A549 (cell line): Measurements from ENCODE around the gene TNPO2. TPM values are rescaled to one million over a fixed set of nuclear protein-coding genes. Genes with fewer than 3 reads are reported as not detected.

ENCODE experiments used
- ATAC-seq, 2 experiments: fragments of 200-7000 bp in 1 of 2; fragments of >200 bp in 1 of 2; cut with Nextera tagmentation in 1 of 2; cut with Tn5 transposase in 1 of 2; 3 replicates each; pipeline versions ENCODE4 v1.8.0 to v1.9.1; 2018 to 2020; ENCODE audit warnings: mild to moderate bottlenecking in 1 of 2, moderate library complexity in 1 of 2
- CTCF ChIA-PET: fragments of 300-600 bp; sonication (Branson Sonifier 250); formaldehyde crosslinking; extraction: SDS; loops from one replicate; lab custom pipeline; 2021; ENCODE audit warnings: antibody characterized with exemption, inconsistent platforms; lab: Yijun Ruan, JAX
- POLR2A ChIA-PET: fragments of 350-600 bp; formaldehyde crosslinking; extraction: SDS; loops from one replicate; lab custom pipeline; 2021; ENCODE audit warnings: antibody characterized with exemption, inconsistent platforms; lab: Yijun Ruan, JAX
- DNase-seq, 2 experiments: peaks; one replicate each; pipeline versions ENCODE4 v3.0.0 to v3.0.0-alpha.2; 2011 to 2016; ENCODE audit warnings: low read depth in 1 of 2, low spot score in 1 of 2
- FAIRE-seq: peaks from 2 replicates; lab custom pipeline; 2011; peaks lifted over from hg19 to GRCh38; lab: Jason Lieb, UNC
- H3K27ac ChIP-seq, 2 experiments: fragments of >200 bp; sonication (Bioruptor Twin); formaldehyde crosslinking; 3 replicates each; pipeline ENCODE4 v1.5.1; 2016 to 2017
- H3K4me1 ChIP-seq: fragments of >200 bp; sonication (Bioruptor Twin); formaldehyde crosslinking; 3 replicates; pipeline ENCODE4 v1.6.1; 2016
- H3K4me2 ChIP-seq: fragments of >200 bp; sonication (Bioruptor Twin); formaldehyde crosslinking; 3 replicates; pipeline ENCODE4 v1.6.1; 2016
- H3K4me3 ChIP-seq: fragments of >200 bp; sonication (Bioruptor Twin); formaldehyde crosslinking; 3 replicates; pipeline ENCODE4 v1.5.1; 2016
- H3K9me3 ChIP-seq: fragments of >200 bp; sonication (Bioruptor Twin); formaldehyde crosslinking; 3 replicates; pipeline ENCODE4 v1.6.1; 2016
- BCL3 ChIP-seq: fragments of >200 bp; sonication (Bioruptor Twin); formaldehyde crosslinking; IDR thresholded peaks from 3 replicates; pipeline ENCODE4 v1.6.1; 2016
- BHLHE40 ChIP-seq: IDR thresholded peaks from 2 replicates; pipeline ENCODE4 v1.6.1; 2012; ENCODE audit warnings: low read depth, low read length, inconsistent platforms
- CEBPB ChIP-seq, 2 experiments: fragments of >200 bp in 1 of 2; sonication (Bioruptor Twin) in 1 of 2; formaldehyde crosslinking in 1 of 2; IDR thresholded peaks; 2 replicates each; pipeline ENCODE4 v1.6.1; 2012 to 2016
- CTCF ChIP-seq: fragments of >200 bp; sonication (Bioruptor Twin); formaldehyde crosslinking; IDR thresholded peaks from 3 replicates; pipeline ENCODE4 v1.5.1; 2016
- FOSB ChIP-seq: fragments of 250-450 bp; sonication (Bioruptor Pico); IDR thresholded peaks from 2 replicates; pipeline ENCODE4 v1.5.0; 2020; ENCODE audit warnings: mild to moderate bottlenecking, moderate library complexity
- FOXS1 ChIP-seq: fragments of 250-450 bp; sonication (Bioruptor Pico); IDR thresholded peaks from 2 replicates; pipeline ENCODE4 v1.5.0; 2020; ENCODE audit warnings: mild to moderate bottlenecking, moderate library complexity
- HDAC2 ChIP-seq: fragments of 200-600 bp; sonication (generic); IDR thresholded peaks from 2 replicates; pipeline ENCODE4 v1.6.1; 2016
- HMGXB4 ChIP-seq: fragments of 250-450 bp; sonication (Bioruptor Pico); IDR thresholded peaks from 2 replicates; pipeline ENCODE4 v1.5.0; 2021; ENCODE audit warnings: mild to moderate bottlenecking, moderate library complexity, borderline replicate concordance
- HOXA7 ChIP-seq: fragments of 250-450 bp; sonication (Bioruptor Pico); IDR thresholded peaks from 2 replicates; pipeline ENCODE4 v1.5.0; 2020; ENCODE audit warnings: mild to moderate bottlenecking, moderate library complexity
- HOXB5 ChIP-seq: fragments of 250-450 bp; sonication (Bioruptor Pico); IDR thresholded peaks from 2 replicates; pipeline ENCODE4 v1.5.0; 2020; ENCODE audit warnings: mild to moderate bottlenecking, moderate library complexity
- JUN ChIP-seq, 2 experiments: fragments of >200 bp; sonication (Bioruptor Twin); formaldehyde crosslinking; IDR thresholded peaks; 2 replicates in 1 of 2; 3 replicates in 1 of 2; pipeline ENCODE4 v1.6.1; 2016 to 2017
- KDM5A ChIP-seq: fragments of 200-600 bp; sonication (generic); IDR thresholded peaks from 2 replicates; pipeline ENCODE4 v1.6.1; 2016; ENCODE audit warnings: antibody characterized with exemption, mild to moderate bottlenecking
- MAFK ChIP-seq: fragments of 450-650 bp; IDR thresholded peaks from 2 replicates; pipeline ENCODE4 v1.6.1; 2014; ENCODE audit not compliant: partially characterized antibody
- MAX ChIP-seq: IDR thresholded peaks from 2 replicates; pipeline ENCODE4 v1.6.1; 2012
- MYC ChIP-seq: IDR thresholded peaks from 2 replicates; pipeline ENCODE4 v1.6.1; 2012; ENCODE audit warnings: mild to moderate bottlenecking, inconsistent platforms, low read length, improper control_type of control experiment, borderline replicate concordance
- NPAS2 ChIP-seq: fragments of 250-450 bp; sonication (Bioruptor Pico); IDR thresholded peaks from 2 replicates; pipeline ENCODE4 v1.8.0; 2022; ENCODE audit warnings: mild to moderate bottlenecking, moderate library complexity, borderline replicate concordance
- PHF8 ChIP-seq: fragments of 200-600 bp; sonication (generic); IDR thresholded peaks from 2 replicates; pipeline ENCODE4 v1.6.1; 2016; ENCODE audit warnings: low read depth, mild to moderate bottlenecking, antibody characterized with exemption, moderate library complexity, borderline replicate concordance
- POLR2A ChIP-seq: IDR thresholded peaks from 2 replicates; pipeline ENCODE4 v1.6.1; 2012; ENCODE audit warnings: mild to moderate bottlenecking, low read length
- POLR2AphosphoS2 ChIP-seq: conservative IDR thresholded peaks from 2 replicates; pipeline ENCODE4 v1.6.1; 2012; ENCODE audit warnings: low read length, improper control_type of control experiment, inconsistent platforms
- RAD21 ChIP-seq, 2 experiments: fragments of >200 bp in 1 of 2; sonication (Bioruptor Twin) in 1 of 2; formaldehyde crosslinking in 1 of 2; IDR thresholded peaks in 1 of 2; conservative IDR thresholded peaks in 1 of 2; 2 replicates in 1 of 2; 3 replicates in 1 of 2; pipeline ENCODE4 v1.6.1; 2012 to 2018; ENCODE audit warnings: inconsistent platforms in 1 of 2
- RCOR1 ChIP-seq: fragments of 150-350 bp; IDR thresholded peaks from 2 replicates; pipeline ENCODE4 v1.6.1; 2014; ENCODE audit warnings: antibody characterized with exemption, low read length, low read depth
- RFX5 ChIP-seq: fragments of 450-650 bp; IDR thresholded peaks from 2 replicates; pipeline ENCODE4 v1.7.1; 2014; ENCODE audit warnings: antibody characterized with exemption, mild to moderate bottlenecking, moderate library complexity
- SMC3 ChIP-seq: fragments of >200 bp; sonication (Bioruptor Twin); formaldehyde crosslinking; IDR thresholded peaks from 3 replicates; pipeline ENCODE4 v1.6.1; 2018; ENCODE audit warnings: inconsistent platforms
- TFCP2L1 ChIP-seq: fragments of 250-450 bp; sonication (Bioruptor Pico); IDR thresholded peaks from 2 replicates; pipeline ENCODE4 v1.5.0; 2021; ENCODE audit warnings: mild to moderate bottlenecking
- ZC3H11A ChIP-seq: fragments of 450-650 bp; IDR thresholded peaks from 2 replicates; pipeline ENCODE4 v1.6.1; 2014; ENCODE audit warnings: antibody characterized with exemption, mild to moderate bottlenecking
- ZNF302 ChIP-seq: fragments of 250-450 bp; sonication (Bioruptor Pico); IDR thresholded peaks from 2 replicates; pipeline ENCODE4 v1.9.0; 2021; ENCODE audit warnings: inconsistent platforms, mild to moderate bottlenecking, moderate library complexity
- WGBS: methylation state at CpG from one replicate; pipeline ENCODE4 v1.1.6; 2017; ENCODE audit errors: missing lambda C conversion rate; 5-methylcytosine and 5-hydroxymethylcytosine counted together
- polyA plus RNA-seq, 4 experiments: library from polyadenylated mRNA; depleted of rRNA in 3 of 4; stranded (reverse); fragments of >200 nt; fragmentation: RNase III in 1 of 4; extraction: RNeasy Plus Mini Kit Qiagen cat#74134 plus additional on column Dnase treatment in 1 of 4; gene quantifications; 2 replicates in 3 of 4; 3 replicates in 1 of 4; pipeline ENCODE4 v1.2.3, GENCODE V29; 2011 to 2017
- TF ChIP-seq, protein P1 (sequence below): fragments of >200 bp; sonication (Bioruptor Twin); formaldehyde crosslinking; IDR thresholded peaks from 2 replicates; pipeline ENCODE4 v1.6.1; 2016
- TF ChIP-seq, protein P2 (sequence below): fragments of 450-650 bp; IDR thresholded peaks from 2 replicates; pipeline ENCODE4 v1.6.1; 2014; ENCODE audit warnings: antibody characterized with exemption

TNPO2 gene
- polyA plus RNA-seq, 2 of the 4 experiments (the other 2 are of a cell fraction), result 33.7 to 41.0 TPM

DNA sequence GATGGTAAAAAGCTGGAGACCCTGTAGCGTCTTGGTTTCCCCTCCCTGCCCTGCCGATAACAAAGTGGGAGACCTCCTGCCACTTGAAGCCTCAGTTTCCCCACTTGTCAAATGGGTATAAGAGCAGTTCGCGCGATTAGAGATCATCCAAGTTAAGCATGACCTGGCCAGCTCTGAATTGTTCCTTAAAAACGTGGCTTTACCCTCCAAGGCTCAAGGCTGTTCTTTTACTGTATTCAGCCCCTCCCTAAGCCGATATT lies 421 bp downstream of the TNPO2 start:
- Histone ChIP-seq H3K27ac (peak overlapping the region; percentile 91 to 99), H3K4me1 (peaks cover 10% of the 10 kb centered on the region; the same call in 1 of the 3 replicates), H3K9me3 (no peaks in the 10 kb centered on the region), H3K4me3 (peak overlapping the region; percentile 76), H3K4me2 (peak overlapping the region; percentile 92)
- 0% methylated on average over 7 of the region's 7 CpGs for WGBS
- TF ChIP-seq HOXB5, result no peak
- no peak for TF ChIP-seq CEBPB (IDR thresholded peaks at IDR 0.05)
- TF ChIP-seq HDAC2, result no peak
- TF ChIP-seq ZNF302 (CRISPR knock-in tag), result no peak
- no peak for TF ChIP-seq MAFK
- no peak for TF ChIP-seq HMGXB4
- TF ChIP-seq PHF8, result no peak
- no peak for TF ChIP-seq FOSB (CRISPR knock-in tag)
- TF ChIP-seq POLR2A, result no peak
- TF ChIP-seq RAD21 (conservative IDR thresholded peaks at IDR 0.05 in 1 of 2, IDR thresholded peaks at IDR 0.05 in 1 of 2), result no peak
- TF ChIP-seq, protein P1, sequence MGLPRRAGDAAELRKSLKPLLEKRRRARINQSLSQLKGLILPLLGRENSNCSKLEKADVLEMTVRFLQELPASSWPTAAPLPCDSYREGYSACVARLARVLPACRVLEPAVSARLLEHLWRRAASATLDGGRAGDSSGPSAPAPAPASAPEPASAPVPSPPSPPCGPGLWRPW, result no peak
- TF ChIP-seq FOXS1, result no peak
- TF ChIP-seq POLR2AphosphoS2, result no peak
- TF ChIP-seq KDM5A, result no peak
- TF ChIP-seq SMC3, result no peak
- no peak for TF ChIP-seq MAX
- no peak for TF ChIP-seq BHLHE40
- TF ChIP-seq RFX5, result no peak
- TF ChIP-seq BCL3, result no peak
- no peak for TF ChIP-seq CTCF
- DNase-seq (no peak), FAIRE-seq (no peak), ATAC-seq (peak; percentile 5 to 9; a peak in 2 of 6 replicates)
- ChIA-PET CTCF (interaction anchor here (0.7 to 3.3 kb wide), 9 partner anchors 10 to 125 kb away, joined by 3 to 11 read pairs (median 4); no protein-coding TSS in a partner anchor), POLR2A (interaction anchor here (0.6 to 1.5 kb wide), 3 partner anchors 11 to 30 kb away, joined by 3 to 16 read pairs (median 4); partner anchors contain the start of gene TRIR)

- H3K27ac ChIP-seq, result peak overlapping the region; percentile 91 to 99
- H3K4me2 ChIP-seq, result peak overlapping the region; percentile 94
- H3K4me1 ChIP-seq, result peaks cover 10% of the 10 kb centered on the region; the same call in 1 of the 3 replicates
- H3K9me3 ChIP-seq, result no peaks in the 10 kb centered on the region
- CTCF ChIA-PET, result interaction anchor here (0.9 to 3.3 kb wide), 8 partner anchors 13 to 125 kb away, joined by 3 to 11 read pairs (median 4); no protein-coding TSS in a partner anchor
- DNase-seq, result peak; percentile 96 to 99
- peak overlapping the region; percentile 76 for H3K4me3 ChIP-seq
- WGBS, result 2% methylated on average over 31 of the region's 32 CpGs
- ATAC-seq, result peak; percentile 86 to 90
- POLR2A ChIA-PET, result interaction anchor here (0.6 to 1.5 kb wide), 4 partner anchors 11 to 83 kb away, joined by 3 to 16 read pairs (median 4); partner anchors contain the start of gene TRIR
- no peak for FAIRE-seq
- TF ChIP-seq NPAS2 (CRISPR knock-in tag) (peak; percentile 39; the same call in 1 of the 2 replicates), TFCP2L1 (CRISPR knock-in tag) (no peak), JUN (IDR thresholded peaks at IDR 0.05) (peak; percentile 58 to 62; a peak in 3 of 5 replicates), RCOR1 (no peak), HOXB5 (no peak), MYC (no peak), POLR2A (peak; percentile 38; the same call in 1 of the 2 replicates), HOXA7 (CRISPR knock-in tag) (no peak), BCL3 (peak; percentile 56; the same call in 1 of the 3 replicates), CEBPB (IDR thresholded peaks at IDR 0.05) (peak; percentile 33 to 73; a peak in 2 of 4 replicates), MAFK (peak; percentile 91), MAX (peak; percentile 94), ZC3H11A (no peak), BHLHE40 (peak; percentile 69), HDAC2 (no peak)
- TF ChIP-seq, protein P2, sequence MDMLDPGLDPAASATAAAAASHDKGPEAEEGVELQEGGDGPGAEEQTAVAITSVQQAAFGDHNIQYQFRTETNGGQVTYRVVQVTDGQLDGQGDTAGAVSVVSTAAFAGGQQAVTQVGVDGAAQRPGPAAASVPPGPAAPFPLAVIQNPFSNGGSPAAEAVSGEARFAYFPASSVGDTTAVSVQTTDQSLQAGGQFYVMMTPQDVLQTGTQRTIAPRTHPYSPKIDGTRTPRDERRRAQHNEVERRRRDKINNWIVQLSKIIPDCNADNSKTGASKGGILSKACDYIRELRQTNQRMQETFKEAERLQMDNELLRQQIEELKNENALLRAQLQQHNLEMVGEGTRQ, result peak; percentile 99
Measured at GRCh38 chr19:12722566-12723380, 959 bp downstream of the TNPO2 start.
